Coronary artery (tissue), 2 donors: ENCODE data around the gene TMEM238L.
"Not testable (repeated sequence)": the region's sequence is repeated elsewhere in the genome, so short reads cannot be mapped to it uniquely, and the experiment has no call there.

ENCODE experiments used
- DNase-seq: peaks from one replicate; pipeline ENCODE4 v3.0.0-alpha.2; 2017; ENCODE audit warnings: low spot score
- H3K27ac ChIP-seq, 2 donors: fragments of 200-600 bp; sonication (generic); one replicate each; pipeline ENCODE4 v1.5.1; 2016 to 2019
- H3K4me3 ChIP-seq: fragments of 200-600 bp; sonication (generic); 2 replicates; pipeline ENCODE4 v1.5.1; 2016; ENCODE audit warnings: mild to moderate bottlenecking, moderate library complexity
- CTCF ChIP-seq: fragments of 200-600 bp; sonication (generic); IDR thresholded peaks from one replicate; pipeline ENCODE4 v1.5.1; 2019; ENCODE audit warnings: antibody characterized with exemption

Gene TMEM238L

GRCh38 chr17:10803830-10804475 is at the start of gene TMEM238L:
TSS of gene TMEM238L (minus strand) at chr17:10804099. CDS start at chr17:10803963, 136 bp downstream.
- no peak for TF ChIP-seq CTCF
- DNase-seq = no peak
- H3K4me3 ChIP-seq = no peak within 1 kb of the TSS
- H3K27ac ChIP-seq = no peak within 1 kb of the TSS

GRCh38 chr17:10846636-10847035 is 42.7 kb upstream of the TMEM238L start:
- not testable (repeated sequence) for H3K4me3 ChIP-seq, DNase-seq, H3K27ac ChIP-seq

GRCh38 chr17:10845388-10845751 is 41.5 kb upstream of the TMEM238L start:
- no peak for DNase-seq
- Histone ChIP-seq H3K27ac (no peak overlapping the region), H3K4me3 (peak overlapping the region; percentile 64)
- TF ChIP-seq CTCF = no peak

GRCh38 chr17:10844621-10845387 is 40.9 kb upstream of the TMEM238L start:
- peak overlapping the region; percentile 64 for H3K4me3 ChIP-seq
- DNase-seq = no peak
- TF ChIP-seq CTCF = peak; percentile 91
- H3K27ac ChIP-seq = no peak overlapping the region

- TF ChIP-seq CTCF = no peak
- Histone ChIP-seq H3K27ac (no peak overlapping the region), H3K4me3 (no peak overlapping the region)
- no peak for DNase-seq
These were observed 39.9 kb upstream of the TMEM238L start for GRCh38 chr17:10843811-10844210.

GRCh38 chr17:10842658-10843057 is 38.8 kb upstream of the TMEM238L start:
- no peak for DNase-seq
- no peak for TF ChIP-seq CTCF
- no peak overlapping the region for H3K27ac ChIP-seq
- H3K4me3 ChIP-seq = no peak overlapping the region

GRCh38 chr17:10838682-10839081 is 34.8 kb upstream of the TMEM238L start:
- H3K4me3 ChIP-seq = no peak overlapping the region
- no peak for DNase-seq
- no peak overlapping the region for H3K27ac ChIP-seq
- no peak for TF ChIP-seq CTCF
